Panc1 (cell line): ENCODE data around the gene CATSPERD.

ENCODE experiments used
- CTCF ChIP-seq: fragments of 450-650 bp; IDR thresholded peaks from 2 replicates; pipeline ENCODE4 v1.5.1; 2017; ENCODE audit warnings: mild to moderate bottlenecking
- SIN3A ChIP-seq: IDR thresholded peaks from 2 replicates; pipeline ENCODE4 v1.6.1; 2012; ENCODE audit warnings: low read depth, mild to moderate bottlenecking, low read length, moderate library complexity, borderline replicate concordance; ENCODE audit not compliant: insufficient read depth

- TF ChIP-seq CTCF (no peak), SIN3A (no peak)
Observed at GRCh38 chr19:5811117-5811516, 90.7 kb downstream of the CATSPERD start.
